Thyroid gland (tissue), 4 donors: Measurements from ENCODE around the gene CIZ1.

Experiments used
- CTCF ChIP-seq, 6 experiments: fragments of 200-600 bp in 3 of 6; fragments of 450-650 bp in 3 of 6; sonication (generic) in 3 of 6; IDR thresholded peaks; one replicate each; pipeline ENCODE4 v1.5.1; 2016 to 2019; ENCODE audit warnings: antibody characterized with exemption in 6 of 6, mild to moderate bottlenecking in 2 of 6, inconsistent platforms in 1 of 6, moderate library complexity in 1 of 6
- POLR2A ChIP-seq, 2 donors: fragments of 450-650 bp; IDR thresholded peaks; one replicate each; pipeline ENCODE4 v1.6.1; 2017; ENCODE audit warnings: antibody characterized with exemption in 2 of 2, mild to moderate bottlenecking in 2 of 2, moderate library complexity in 1 of 2

- TF ChIP-seq POLR2A (IDR thresholded peaks at IDR 0.05) (no peak), CTCF (IDR thresholded peaks at IDR 0.05) (no peak)
Measured at GRCh38 chr9:128164307-128164885, 27.0 kb downstream of the CIZ1 start.
